Measurements from ENCODE around the gene PDLIM7.

DNA sequence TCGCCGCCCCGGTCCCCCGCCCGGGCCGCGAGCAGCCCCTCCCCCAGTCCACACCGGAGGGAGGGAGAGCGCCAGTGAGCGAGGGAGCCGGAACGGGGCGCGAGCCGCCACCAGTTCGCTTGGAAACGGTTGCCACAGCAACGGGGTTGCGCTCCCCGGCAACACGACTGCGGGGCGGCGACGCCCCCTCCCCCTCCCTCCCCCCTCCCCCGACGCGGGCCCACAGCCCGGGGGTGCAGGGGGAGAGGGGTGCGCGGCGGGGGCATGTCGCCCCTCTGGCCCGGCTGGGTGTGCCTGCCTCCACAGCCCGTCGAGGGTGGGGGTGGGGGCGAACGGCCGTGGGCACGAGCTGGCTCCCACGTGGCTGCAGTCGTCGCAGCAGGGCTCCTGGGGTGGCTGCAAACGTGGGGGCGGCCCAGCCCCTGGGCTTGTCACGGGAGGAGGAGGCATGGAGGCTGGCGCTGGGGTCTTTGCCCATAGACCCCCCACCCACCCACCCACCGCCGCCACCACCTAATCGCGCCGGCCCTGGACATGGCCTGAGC lies 50.3 kb downstream of the PDLIM7 start:
- TF ChIP-seq EP300 (IDR thresholded peaks at IDR 0.05; ENCODE audit: borderline replicate concordance) (no peak), CEBPB (IDR thresholded peaks at IDR 0.05) (no peak), TEAD4 (IDR thresholded peaks at IDR 0.05) (no peak), TAF1 (IDR thresholded peaks at IDR 0.05; ENCODE audit: low read depth) (no peak)
- TF ChIP-seq, protein P1, sequence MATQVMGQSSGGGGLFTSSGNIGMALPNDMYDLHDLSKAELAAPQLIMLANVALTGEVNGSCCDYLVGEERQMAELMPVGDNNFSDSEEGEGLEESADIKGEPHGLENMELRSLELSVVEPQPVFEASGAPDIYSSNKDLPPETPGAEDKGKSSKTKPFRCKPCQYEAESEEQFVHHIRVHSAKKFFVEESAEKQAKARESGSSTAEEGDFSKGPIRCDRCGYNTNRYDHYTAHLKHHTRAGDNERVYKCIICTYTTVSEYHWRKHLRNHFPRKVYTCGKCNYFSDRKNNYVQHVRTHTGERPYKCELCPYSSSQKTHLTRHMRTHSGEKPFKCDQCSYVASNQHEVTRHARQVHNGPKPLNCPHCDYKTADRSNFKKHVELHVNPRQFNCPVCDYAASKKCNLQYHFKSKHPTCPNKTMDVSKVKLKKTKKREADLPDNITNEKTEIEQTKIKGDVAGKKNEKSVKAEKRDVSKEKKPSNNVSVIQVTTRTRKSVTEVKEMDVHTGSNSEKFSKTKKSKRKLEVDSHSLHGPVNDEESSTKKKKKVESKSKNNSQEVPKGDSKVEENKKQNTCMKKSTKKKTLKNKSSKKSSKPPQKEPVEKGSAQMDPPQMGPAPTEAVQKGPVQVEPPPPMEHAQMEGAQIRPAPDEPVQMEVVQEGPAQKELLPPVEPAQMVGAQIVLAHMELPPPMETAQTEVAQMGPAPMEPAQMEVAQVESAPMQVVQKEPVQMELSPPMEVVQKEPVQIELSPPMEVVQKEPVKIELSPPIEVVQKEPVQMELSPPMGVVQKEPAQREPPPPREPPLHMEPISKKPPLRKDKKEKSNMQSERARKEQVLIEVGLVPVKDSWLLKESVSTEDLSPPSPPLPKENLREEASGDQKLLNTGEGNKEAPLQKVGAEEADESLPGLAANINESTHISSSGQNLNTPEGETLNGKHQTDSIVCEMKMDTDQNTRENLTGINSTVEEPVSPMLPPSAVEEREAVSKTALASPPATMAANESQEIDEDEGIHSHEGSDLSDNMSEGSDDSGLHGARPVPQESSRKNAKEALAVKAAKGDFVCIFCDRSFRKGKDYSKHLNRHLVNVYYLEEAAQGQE (IDR thresholded peaks at IDR 0.05; ENCODE audit: low read depth), result no peak
